ENCODE measurements around the gene GPHN.
A peak's percentile ranks its signal among the peaks of the same experiment; 100 is the strongest.

GPHN gene

DNA sequence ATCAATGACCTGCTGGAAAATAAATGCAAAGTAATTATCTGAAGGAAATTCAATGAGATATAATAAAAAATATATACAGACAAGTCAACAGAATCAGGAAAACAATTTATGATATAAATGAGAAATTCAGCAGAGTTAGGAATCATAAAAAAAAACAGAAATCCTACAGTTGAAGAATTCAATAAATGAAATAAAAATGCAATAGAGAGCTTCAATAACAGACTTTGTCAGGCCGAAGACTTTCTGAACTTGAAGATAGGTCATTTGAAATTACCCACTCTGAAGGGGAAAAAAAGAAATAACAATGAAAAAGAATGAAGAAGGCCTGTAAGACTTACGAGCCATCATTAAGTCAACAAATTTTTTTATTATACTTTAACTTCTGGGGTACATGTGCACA is 665.8 kb downstream of the GPHN start:
- DNase-seq = no peak

DNA sequence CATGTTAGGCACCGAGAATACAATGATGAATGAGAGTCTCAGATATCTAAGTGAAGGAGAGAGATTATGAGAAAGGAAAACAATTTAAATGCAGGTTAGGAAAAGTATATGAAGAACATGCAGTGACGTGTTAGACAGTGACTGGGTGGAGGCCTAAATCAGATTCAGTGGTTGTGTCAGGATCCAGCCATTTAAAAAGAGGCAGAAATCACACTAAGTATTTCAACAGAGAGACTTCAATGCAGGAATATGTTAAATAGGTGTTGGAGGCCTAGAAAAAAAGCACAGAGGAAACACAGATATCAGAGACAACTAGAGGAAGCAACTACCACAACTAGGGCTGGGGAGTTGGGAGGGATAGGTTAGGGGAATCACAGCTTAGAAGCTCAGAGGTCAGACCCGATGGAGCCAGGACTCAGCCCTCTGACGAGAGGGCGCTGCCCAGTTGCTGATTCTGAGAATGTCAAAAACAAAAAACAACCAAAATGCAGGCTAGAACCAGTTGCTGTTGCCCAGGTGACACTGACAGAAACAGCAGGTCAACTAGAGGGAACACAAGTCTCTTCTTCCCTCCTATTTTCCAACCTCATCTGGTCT is 678.3 kb downstream of the GPHN start:
- DNase-seq = no peak

DNA sequence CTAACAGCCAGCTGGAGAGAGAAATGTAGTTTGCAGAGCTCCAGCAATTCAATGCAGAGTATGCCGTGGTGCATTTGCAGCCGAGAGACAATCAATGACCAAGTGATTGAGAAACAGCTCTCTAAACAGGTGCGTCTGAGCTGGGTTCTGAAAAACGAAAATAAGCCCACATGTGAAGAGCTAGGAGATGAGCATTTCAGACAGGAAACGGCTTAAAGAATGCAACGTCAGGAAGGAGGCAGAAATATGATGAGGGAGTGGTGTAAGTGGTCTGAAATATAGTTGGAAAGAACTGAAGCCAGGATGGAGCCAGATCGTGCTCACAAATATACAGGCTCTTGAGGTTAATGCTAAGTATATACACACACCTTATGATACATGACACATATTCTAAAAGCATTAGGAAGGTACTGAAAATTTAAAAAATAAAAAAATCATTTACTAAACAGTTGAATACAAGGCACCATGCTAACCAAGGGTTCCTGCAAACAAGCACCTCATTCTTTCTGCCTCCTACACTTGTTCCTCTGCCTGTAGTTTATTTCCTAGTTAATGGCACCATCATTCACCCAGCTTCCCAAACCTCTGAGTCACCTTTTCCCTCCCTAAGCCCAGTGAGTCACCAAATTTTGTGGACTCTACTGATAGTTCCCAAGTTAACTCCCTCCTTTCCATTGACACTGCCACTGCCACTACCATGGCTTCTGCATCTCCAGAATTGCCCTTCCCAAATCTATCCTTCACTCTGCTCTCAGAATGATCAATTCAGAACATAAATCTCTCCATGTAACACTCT is 679.0 kb downstream of the GPHN start:
- no peak for DNase-seq

DNA sequence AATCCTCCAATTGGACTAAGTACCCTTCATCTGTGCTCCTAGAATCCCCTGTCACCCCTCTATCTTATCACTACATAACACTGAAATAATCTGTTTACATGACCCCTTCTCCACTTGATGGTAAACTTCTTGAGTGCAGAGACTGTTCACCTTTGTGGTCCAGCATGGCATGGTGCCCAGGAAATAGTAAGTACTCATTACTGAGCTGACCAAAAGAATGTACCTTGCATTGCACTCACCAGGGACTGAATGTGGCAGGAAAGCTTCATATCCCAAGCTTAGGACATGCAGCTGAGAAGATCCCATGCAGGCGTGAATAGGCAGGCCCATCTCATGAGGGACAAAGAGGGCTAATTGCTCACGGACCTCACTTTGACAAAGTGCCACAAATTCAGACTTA is 679.9 kb downstream of the GPHN start:
- DNase-seq = peak; percentile 59

DNA sequence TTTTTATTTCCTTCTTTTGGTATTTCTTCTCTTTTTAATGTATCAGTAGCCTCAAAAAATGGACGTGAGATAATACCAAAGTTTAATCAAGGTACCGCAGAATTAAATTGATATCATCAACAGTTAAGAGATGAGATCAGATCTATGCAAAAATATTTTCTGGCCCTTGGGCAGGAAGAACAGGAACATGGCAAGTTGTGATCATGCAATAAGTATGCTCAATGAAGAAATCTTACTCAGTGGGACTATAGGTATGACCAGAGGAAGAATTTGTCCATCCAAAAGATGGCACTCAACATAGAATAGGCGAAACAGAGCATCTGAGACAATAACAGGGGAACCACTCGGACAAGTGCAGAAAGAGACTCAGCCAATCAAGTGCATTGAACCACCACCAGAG is 680.4 kb downstream of the GPHN start:
- no peak for DNase-seq

DNA sequence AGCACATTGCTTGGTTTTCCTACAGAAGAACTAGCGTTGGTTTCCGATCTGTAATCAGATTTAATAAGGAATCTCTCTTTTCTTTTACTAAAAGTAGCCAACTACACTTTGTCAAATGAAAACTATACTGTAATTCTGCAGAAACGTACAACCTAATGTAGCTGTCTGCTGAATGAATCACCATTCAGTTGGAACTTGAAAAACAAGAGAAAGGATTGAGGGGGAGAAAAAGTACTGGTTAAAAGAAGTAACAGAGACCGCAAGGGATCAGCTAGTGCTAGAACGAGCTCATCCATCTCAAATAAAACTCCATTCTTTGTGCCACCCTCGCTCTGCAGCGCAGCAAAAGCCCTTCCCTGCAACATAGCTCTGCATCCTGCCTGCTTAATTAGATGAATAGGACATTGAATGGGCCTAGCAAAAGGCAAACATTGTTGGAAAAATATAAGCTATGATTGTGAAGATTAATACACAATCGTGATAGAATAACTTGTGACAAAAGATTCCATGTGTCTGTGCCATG is 683.9 kb downstream of the GPHN start:
- no peak for DNase-seq

DNA sequence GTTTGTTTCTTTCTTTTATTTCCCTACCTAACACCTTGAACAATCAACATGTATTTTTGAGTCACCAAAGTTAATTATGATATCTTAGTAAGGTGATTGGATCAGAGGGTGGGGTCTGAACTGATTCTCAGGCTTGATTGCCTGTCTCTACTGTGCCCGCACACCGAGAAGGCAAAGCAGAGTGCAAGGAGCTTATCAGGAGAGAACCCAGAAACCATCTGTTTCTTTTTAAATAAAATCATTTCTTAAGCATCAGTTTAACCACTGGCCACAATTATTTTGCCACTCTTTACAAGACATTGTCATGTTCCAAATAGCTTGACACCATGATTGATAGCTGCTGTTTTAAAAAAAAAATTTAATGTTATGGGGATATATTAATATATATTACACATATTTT is 684.4 kb downstream of the GPHN start:
- DNase-seq = peak; percentile 32

DNA sequence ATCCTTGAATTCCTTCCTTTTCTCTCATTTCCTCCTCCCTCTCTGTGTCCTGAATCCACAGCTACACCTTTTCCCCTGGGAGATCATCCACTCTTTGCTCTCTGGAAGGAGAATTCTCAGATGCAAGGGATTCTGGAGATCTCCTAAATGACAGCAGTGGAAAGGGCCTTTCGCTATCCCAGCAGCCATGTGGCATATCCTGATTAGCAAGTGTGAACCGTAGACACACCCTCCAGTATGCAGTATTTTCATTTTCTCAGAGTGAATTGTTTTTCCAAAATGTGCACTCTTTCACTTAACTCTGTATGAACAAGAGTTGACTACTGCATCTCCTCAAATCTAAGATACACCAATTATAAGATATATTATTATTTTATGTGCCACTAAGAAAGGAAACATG is 687.3 kb downstream of the GPHN start:
- no peak for DNase-seq

DNA sequence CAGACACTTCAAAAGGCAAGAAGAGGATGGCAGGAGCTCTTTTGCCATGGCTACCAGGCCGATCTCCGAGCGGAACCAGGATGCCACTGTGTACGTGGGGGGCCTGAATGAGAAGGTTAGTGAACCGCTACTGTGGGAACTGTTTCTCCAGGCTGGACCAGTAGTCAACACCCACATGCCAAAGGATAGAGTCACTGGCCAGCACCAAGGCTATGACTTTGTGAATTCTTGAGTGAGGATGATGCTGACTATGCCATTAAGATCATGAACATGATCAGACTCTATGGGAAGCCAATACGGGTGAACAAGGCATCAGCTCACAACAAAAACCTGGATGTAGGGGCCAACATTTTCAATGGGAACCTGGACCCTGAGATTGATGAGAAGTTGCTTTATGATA is 691.1 kb downstream of the GPHN start:
- no peak for DNase-seq

DNA sequence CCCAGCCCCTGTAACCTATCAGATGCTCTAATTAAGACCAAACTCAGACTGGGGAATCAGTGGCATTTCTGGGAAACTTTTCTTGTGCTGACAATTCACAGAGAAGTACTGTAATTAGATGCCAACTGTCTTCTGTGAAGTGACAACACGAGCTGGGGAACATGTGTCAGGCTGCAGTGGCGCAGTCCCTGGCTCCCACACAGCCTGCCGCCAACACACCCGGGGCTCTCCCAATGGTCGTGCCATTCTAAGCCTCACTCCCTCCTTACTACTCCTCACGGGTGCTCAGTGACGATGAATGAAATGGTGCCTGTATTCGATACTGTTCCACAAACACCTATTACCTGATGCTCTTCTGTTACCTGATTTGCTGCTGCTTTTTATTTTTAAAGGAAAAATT is 699.9 kb downstream of the GPHN start:
- DNase-seq = no peak

DNA sequence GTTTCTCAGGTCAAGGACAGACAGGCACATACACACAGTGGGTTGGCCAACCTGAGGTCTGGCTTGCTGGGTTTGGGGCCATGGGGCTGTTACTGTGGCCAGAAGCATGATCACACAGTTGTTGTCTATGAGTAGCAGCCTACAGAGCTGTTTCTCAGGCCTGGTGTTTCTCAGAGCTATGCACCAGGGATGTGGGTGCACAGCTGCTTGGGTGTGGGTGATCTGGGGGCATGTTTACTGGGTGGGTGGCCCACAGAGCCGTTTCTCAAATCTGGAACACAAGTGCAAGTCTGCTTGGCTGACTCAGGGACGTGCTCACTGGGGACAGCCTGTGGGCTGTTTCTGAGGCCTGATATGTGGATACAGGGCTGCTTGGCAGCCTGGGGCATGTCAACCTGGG is 710.2 kb downstream of the GPHN start:
- no peak for DNase-seq

DNA sequence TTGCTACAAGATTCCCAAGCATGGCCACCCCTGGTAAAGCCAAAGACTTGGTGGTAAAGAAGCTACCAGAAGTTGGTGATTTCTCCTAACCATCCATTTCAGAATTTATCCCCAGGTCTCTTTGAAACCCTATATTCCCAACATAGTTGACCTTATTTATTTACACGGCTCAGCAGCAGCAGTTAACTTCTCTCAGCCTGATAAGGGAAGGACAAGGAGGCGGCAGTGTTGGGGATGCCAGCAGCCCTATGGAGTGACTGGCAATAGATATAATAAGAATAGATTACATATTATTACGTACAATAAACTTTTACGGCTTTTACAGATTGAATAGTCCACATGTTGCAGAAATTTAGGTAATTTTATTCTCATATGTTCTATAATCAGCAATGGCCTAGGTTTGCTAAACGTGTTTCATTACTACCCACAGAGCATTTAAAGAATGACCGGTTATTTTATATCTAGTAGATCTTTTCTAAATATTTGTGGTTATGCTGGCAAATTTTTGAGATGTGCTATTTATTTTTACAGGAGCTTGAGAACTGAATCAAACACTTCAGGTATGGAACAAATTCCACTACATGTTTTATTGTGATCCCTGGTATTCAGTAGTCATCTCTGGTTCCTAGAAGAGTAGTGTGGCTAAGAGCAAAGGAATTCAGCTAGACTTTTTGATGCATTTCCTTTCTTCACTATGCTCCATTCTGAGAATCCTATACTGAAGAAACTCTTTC is 713.5 kb downstream of the GPHN start:
- DNase-seq = no peak

DNA sequence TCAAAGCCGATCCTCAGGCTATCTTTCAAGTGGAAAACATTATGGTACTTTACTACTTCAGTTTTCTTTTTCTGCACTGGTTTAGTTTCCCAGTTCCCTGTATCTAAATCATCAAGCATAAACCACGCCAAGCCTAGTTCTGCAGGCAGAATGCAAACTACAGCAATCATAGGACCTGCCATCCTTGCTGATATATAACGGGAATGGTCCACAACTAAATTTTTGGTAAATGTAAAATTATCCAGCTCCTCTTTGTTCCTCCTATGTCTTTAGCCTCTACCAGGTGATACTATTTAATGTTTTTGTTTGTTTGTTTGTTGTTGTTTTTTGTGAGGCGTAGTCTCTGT is 714.0 kb downstream of the GPHN start:
- DNase-seq = no peak

DNA sequence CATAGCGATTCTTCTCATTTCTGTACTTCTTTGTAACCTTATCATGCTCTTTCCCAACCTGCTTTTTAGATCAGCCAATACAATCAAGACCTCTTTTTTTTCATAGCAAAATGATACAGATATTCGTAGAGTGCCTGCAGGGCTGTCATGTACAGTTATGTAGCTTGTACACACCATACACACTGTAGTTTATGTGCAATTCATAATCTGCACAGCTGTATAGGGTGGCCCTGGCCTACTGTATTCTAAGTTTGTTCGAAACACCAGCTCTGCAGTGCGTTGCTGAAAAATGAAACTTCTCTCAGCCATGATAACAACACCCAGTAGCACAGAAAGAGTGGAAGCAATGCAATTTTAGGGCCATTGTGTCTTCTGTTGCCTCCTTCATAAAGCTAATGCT is 717.6 kb downstream of the GPHN start:
- no peak for DNase-seq

DNA sequence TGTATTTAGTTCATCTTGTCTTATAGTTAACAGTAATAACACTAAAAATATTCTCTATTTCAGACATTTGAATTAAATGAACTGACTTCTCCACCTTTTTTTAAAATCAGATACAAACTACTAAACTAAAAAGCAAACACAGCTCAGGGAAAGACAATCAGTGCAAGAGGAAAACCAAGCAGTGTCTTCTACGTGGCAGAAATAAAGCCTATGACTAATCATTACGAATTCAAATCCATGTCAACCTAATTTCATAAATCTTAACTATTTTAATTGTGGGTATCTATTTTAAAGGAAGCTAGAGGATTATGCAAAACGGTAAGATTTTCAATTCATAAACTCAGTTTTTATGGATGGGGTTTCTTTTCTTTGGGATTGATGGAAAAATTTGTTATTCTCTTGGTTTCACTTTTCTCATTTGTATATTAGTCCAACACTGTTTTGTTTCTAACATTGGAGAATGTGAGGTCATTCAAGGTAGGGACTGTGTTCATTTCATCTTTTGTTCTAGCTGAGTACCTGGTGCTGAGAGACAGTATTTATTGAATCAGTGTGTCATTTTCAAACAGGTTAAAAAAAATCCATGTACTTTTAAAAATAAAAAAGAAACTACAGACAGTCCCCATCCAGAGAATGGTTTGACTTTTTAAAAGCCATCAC is 720.5 kb downstream of the GPHN start:
- DNase-seq = no peak

Data from NCI-H82 (cell line).